ENCODE data around the gene HPCAL4. TPM values are rescaled to one million over a fixed set of nuclear protein-coding genes. Genes with fewer than 3 reads are reported as not detected.

HPCAL4 gene
- total RNA-seq, 4 donors from 2014 or later: 0.17 to 1.8 TPM; not detected in 2

GRCh38 chr1:39711104-39711965, 20.1 kb upstream of the HPCAL4 start:
- peaks cover 59% of the 10 kb centered on the region for H3K27me3 ChIP-seq
- no peak overlapping the region for H3K4me3 ChIP-seq
- WGBS, 2 donors (ENCODE audit: low coverage in 1 of 2): 60 to 79% methylated on average over 5 of the region's 12 CpGs
- H3K9me3 ChIP-seq: no peaks in the 10 kb centered on the region
- H3K4me1 ChIP-seq: no peaks in the 10 kb centered on the region
- no peak for ATAC-seq
- no peak for TF ChIP-seq EP300 (IDR thresholded peaks at IDR 0.05)
- no peak for TF ChIP-seq POLR2A (IDR thresholded peaks at IDR 0.05)
- TF ChIP-seq CTCF (IDR thresholded peaks at IDR 0.05): no peak
- H3K27ac ChIP-seq: no peak overlapping the region
- H3K36me3 ChIP-seq: no peaks in the 10 kb centered on the region

GRCh38 chr1:39707506-39707905, 16.3 kb upstream of the HPCAL4 start:
- peaks cover 28% of the 10 kb centered on the region for H3K27me3 ChIP-seq
- no peaks in the 10 kb centered on the region for H3K36me3 ChIP-seq
- H3K27ac ChIP-seq: no peak overlapping the region
- no peaks in the 10 kb centered on the region for H3K9me3 ChIP-seq
- WGBS, 2 donors (ENCODE audit: low coverage in 1 of 2): 40 to 76% methylated on average over 4 of the region's 4 CpGs
- TF ChIP-seq POLR2AphosphoS5 (IDR thresholded peaks at IDR 0.05) (no peak), CTCF (IDR thresholded peaks at IDR 0.05) (no peak), POLR2A (IDR thresholded peaks at IDR 0.05) (no peak), EP300 (IDR thresholded peaks at IDR 0.05) (no peak)
- no peak for ATAC-seq
- H3K4me3 ChIP-seq: no peak overlapping the region
- no peaks in the 10 kb centered on the region for H3K4me1 ChIP-seq

- no peak overlapping the region for H3K27ac ChIP-seq
- peaks cover 18% of the 10 kb centered on the region for H3K27me3 ChIP-seq
- 100% methylated on average over 1 of the region's 1 CpG; no CpG with 5 or more reads in 1 of the 2 donors for WGBS, 2 donors (ENCODE audit: low coverage in 1 of 2)
- H3K4me3 ChIP-seq: no peak overlapping the region
- H3K4me1 ChIP-seq: peaks cover 0 to 10% (median 0%) of the 10 kb centered on the region in 3 donors
- ATAC-seq: no peak
- no peaks in the 10 kb centered on the region for H3K9me3 ChIP-seq
- no peaks in the 10 kb centered on the region for H3K36me3 ChIP-seq
- TF ChIP-seq POLR2A (IDR thresholded peaks at IDR 0.05) (no peak), CTCF (IDR thresholded peaks at IDR 0.05) (no peak), EP300 (IDR thresholded peaks at IDR 0.05) (no peak), POLR2AphosphoS5 (IDR thresholded peaks at IDR 0.05) (no peak)
Measured at GRCh38 chr1:39704757-39705156, 13.5 kb upstream of the HPCAL4 start.

GRCh38 chr1:39701049-39701439, 9.8 kb upstream of the HPCAL4 start:
- TF ChIP-seq POLR2AphosphoS5 (IDR thresholded peaks at IDR 0.05) (no peak), EP300 (IDR thresholded peaks at IDR 0.05) (no peak), POLR2A (IDR thresholded peaks at IDR 0.05) (no peak), CTCF (IDR thresholded peaks at IDR 0.05) (no peak)
- Histone ChIP-seq H3K36me3 (no peaks in the 10 kb centered on the region), H3K27ac (no peak overlapping the region), H3K4me3 (no peak overlapping the region), H3K9me3 (no peaks in the 10 kb centered on the region), H3K4me1 (peaks cover 0 to 10% (median 0%) of the 10 kb centered on the region in 3 donors), H3K27me3 (peaks cover 20% of the 10 kb centered on the region)
- no peak for ATAC-seq
- WGBS, 2 donors (ENCODE audit: low coverage in 1 of 2): 7 to 17% methylated on average over 4 to 8 of the region's 12 CpGs

- Histone ChIP-seq H3K4me3 (no peak overlapping the region), H3K27ac (no peak overlapping the region), H3K27me3 (peaks cover 27% of the 10 kb centered on the region), H3K4me1 (peaks cover 0 to 10% (median 0%) of the 10 kb centered on the region in 3 donors), H3K36me3 (no peaks in the 10 kb centered on the region), H3K9me3 (no peaks in the 10 kb centered on the region)
- no peak for ATAC-seq
- WGBS, 2 donors (ENCODE audit: low coverage in 1 of 2): 75 to 90% methylated on average over 2 to 3 of the region's 3 CpGs
- TF ChIP-seq POLR2A (IDR thresholded peaks at IDR 0.05) (no peak), EP300 (IDR thresholded peaks at IDR 0.05) (no peak), POLR2AphosphoS5 (IDR thresholded peaks at IDR 0.05) (no peak), CTCF (IDR thresholded peaks at IDR 0.05) (no peak)
Measured at GRCh38 chr1:39700348-39700747, 9.1 kb upstream of the HPCAL4 start.

Data from gastroesophageal sphincter (tissue), 4 donors.